ENCODE measurements around the gene ADGRG6. TPM values are rescaled to one million over a fixed set of nuclear protein-coding genes. Genes with fewer than 3 reads are reported as not detected.
A peak's percentile ranks its signal among the peaks of the same experiment; 100 is the strongest.

ADGRG6 gene
- total RNA-seq, 1 donor from 2014 or later: 2.5 TPM

DNA sequence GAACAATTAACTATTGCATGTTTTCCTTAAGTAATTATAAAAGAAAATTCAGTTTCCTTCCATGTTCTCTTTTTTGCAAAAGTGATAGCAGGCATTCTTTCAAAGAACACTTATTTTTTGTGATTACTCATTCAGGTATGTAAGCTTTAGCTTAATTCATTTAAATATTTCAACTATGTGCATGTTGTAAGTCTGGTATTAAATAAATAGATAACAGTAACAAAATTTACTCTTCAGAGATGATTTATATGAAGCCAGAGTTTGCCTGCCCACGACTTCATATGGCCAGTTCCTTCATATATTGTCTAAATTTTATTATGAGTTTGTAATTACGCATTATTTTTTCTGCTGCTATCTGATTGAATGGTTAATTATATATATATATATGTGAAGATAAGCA lies 110.9 kb downstream of the ADGRG6 start:
- TF ChIP-seq, protein P1, sequence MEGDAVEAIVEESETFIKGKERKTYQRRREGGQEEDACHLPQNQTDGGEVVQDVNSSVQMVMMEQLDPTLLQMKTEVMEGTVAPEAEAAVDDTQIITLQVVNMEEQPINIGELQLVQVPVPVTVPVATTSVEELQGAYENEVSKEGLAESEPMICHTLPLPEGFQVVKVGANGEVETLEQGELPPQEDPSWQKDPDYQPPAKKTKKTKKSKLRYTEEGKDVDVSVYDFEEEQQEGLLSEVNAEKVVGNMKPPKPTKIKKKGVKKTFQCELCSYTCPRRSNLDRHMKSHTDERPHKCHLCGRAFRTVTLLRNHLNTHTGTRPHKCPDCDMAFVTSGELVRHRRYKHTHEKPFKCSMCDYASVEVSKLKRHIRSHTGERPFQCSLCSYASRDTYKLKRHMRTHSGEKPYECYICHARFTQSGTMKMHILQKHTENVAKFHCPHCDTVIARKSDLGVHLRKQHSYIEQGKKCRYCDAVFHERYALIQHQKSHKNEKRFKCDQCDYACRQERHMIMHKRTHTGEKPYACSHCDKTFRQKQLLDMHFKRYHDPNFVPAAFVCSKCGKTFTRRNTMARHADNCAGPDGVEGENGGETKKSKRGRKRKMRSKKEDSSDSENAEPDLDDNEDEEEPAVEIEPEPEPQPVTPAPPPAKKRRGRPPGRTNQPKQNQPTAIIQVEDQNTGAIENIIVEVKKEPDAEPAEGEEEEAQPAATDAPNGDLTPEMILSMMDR (IDR thresholded peaks at IDR 0.05): no peak
- no peak overlapping the region for H3K27ac Mint-ChIP-seq (ENCODE audit: unreplicated experiment)
- H3K9me3 Mint-ChIP-seq (ENCODE audit: low read depth): no peaks in the 10 kb centered on the region
- H3K4me3 Mint-ChIP-seq (ENCODE audit: unreplicated experiment): no peak overlapping the region
- H3K27me3 Mint-ChIP-seq (ENCODE audit: low read depth): no peaks in the 10 kb centered on the region
- no peaks in the 10 kb centered on the region for H3K36me3 Mint-ChIP-seq (ENCODE audit: low read depth)
- H3K4me1 Mint-ChIP-seq (ENCODE audit: low read depth): peaks cover 47% of the 10 kb centered on the region
- DNase-seq (ENCODE audit: low spot score): no peak

DNA sequence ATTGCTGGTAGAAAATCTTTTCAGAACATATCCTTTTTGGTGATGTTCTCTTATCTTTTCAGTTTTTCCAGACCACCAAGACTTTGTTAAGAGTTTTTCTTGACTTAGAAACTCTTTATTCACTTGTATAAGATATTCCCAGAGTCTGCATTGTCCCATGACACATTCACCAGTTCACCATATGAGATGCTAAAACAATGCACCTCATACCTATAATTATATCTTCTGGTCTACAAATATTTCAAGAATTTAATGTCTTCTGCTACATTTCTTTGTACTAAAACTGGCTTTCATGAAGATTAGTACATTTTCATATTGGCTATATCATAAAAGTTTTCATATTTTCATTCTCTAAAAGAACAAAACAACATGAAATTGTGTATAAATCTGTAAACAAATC lies 111.3 kb downstream of the ADGRG6 start:
- Mint-ChIP-seq H3K4me1 (ENCODE audit: low read depth) (peaks cover 49% of the 10 kb centered on the region), H3K27me3 (ENCODE audit: low read depth) (no peaks in the 10 kb centered on the region), H3K27ac (ENCODE audit: unreplicated experiment) (peak overlapping the region; percentile 66), H3K4me3 (ENCODE audit: unreplicated experiment) (no peak overlapping the region), H3K9me3 (ENCODE audit: low read depth) (no peaks in the 10 kb centered on the region), H3K36me3 (ENCODE audit: low read depth) (no peaks in the 10 kb centered on the region)
- DNase-seq (ENCODE audit: low spot score): no peak
- TF ChIP-seq, protein P1 (IDR thresholded peaks at IDR 0.05): no peak

DNA sequence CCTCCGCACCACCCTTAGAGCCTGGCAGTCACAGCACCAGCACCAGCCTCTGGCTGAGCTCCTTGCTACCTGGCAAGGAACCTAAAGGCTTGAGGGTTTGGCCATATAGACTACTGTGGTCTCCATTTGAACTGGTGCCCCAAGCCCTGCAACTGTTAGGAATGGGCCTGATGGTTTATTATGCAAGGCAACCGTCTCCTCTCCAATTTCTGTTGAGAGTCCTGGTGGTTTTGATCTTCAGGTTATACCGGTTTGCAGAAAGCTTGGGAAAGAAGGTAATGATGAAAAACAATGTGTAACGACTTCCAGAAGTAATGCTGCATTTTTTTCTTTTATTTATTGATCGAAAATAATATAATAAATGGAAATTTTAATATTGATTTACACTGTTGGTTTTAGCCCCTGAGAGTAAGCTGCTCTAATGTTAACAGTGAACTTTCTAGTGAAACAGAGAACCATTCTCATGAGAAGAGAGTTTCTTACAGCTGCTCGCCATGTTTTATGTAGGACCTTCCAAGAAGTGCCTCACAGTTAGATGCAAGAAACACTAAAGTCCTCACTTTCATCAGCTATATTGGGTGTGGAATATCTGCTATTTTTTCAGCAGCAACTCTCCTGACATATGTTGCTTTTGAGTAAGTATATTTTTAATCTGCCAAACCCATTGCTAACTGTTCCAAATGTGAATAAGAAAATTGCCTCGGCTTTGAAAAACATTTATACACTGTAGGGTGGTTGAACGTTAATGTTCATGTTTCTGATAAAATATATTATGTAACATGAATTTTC lies 112.8 kb downstream of the ADGRG6 start:
- TF ChIP-seq, protein P1 (IDR thresholded peaks at IDR 0.05): no peak
- Mint-ChIP-seq H3K36me3 (ENCODE audit: low read depth) (no peaks in the 10 kb centered on the region), H3K9me3 (ENCODE audit: low read depth) (no peaks in the 10 kb centered on the region), H3K4me3 (ENCODE audit: unreplicated experiment) (no peak overlapping the region), H3K27ac (ENCODE audit: unreplicated experiment) (peak overlapping the region; percentile 41), H3K27me3 (ENCODE audit: low read depth) (no peaks in the 10 kb centered on the region), H3K4me1 (ENCODE audit: low read depth) (peaks cover 49% of the 10 kb centered on the region)
- no peak for DNase-seq (ENCODE audit: low spot score)

DNA sequence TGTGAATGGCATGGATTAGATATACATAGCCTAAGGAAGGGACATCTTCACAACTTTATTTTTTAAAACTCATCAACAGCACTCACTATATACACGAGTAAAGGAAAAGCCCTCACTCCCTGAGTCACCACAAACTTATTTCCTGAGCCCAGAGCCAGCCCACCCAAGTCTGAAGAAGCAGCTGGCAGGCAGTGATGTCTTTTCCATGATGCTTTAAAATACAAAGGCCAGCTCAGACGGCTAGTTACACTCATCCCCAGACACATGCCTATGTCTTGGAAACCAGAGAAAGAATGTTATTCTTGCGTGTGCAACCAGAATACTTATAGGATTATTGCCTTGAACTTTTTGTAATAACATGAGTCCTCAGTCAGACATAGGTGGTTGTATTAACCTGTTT lies 114.4 kb downstream of the ADGRG6 start:
- H3K9me3 Mint-ChIP-seq (ENCODE audit: low read depth): no peaks in the 10 kb centered on the region
- no peak overlapping the region for H3K4me3 Mint-ChIP-seq (ENCODE audit: unreplicated experiment)
- no peaks in the 10 kb centered on the region for H3K27me3 Mint-ChIP-seq (ENCODE audit: low read depth)
- TF ChIP-seq, protein P1 (IDR thresholded peaks at IDR 0.05): no peak
- H3K36me3 Mint-ChIP-seq (ENCODE audit: low read depth): no peaks in the 10 kb centered on the region
- no peak for DNase-seq (ENCODE audit: low spot score)
- H3K4me1 Mint-ChIP-seq (ENCODE audit: low read depth): peaks cover 54% of the 10 kb centered on the region
- peak overlapping the region; percentile 86 for H3K27ac Mint-ChIP-seq (ENCODE audit: unreplicated experiment)

DNA sequence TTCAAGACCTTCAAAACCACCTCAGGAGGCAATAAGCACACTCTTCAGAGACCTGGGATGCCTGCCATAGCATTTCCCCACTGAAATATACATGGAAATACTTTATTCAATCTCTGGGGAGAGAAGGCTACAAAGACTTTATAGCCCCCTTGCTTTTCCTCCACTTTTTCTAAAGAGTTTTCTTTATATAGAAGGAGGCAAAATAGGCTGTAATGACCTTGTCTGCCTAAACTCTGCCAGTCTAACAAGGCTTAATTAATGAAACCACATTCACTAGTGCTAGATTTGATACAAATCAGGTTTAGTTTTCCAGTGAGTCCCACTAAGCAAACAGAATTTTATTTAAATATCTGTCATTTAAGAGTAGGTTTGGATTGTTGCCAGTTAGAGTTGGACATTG lies 114.9 kb downstream of the ADGRG6 start:
- TF ChIP-seq, protein P1 (IDR thresholded peaks at IDR 0.05): no peak
- Mint-ChIP-seq H3K9me3 (ENCODE audit: low read depth) (no peaks in the 10 kb centered on the region), H3K27me3 (ENCODE audit: low read depth) (no peaks in the 10 kb centered on the region), H3K36me3 (ENCODE audit: low read depth) (no peaks in the 10 kb centered on the region), H3K4me3 (ENCODE audit: unreplicated experiment) (no peak overlapping the region), H3K4me1 (ENCODE audit: low read depth) (peaks cover 60% of the 10 kb centered on the region), H3K27ac (ENCODE audit: unreplicated experiment) (peak overlapping the region; percentile 86)
- no peak for DNase-seq (ENCODE audit: low spot score)
